AG20443 (cell line): ENCODE measurements around the gene SH3PXD2B.
"Not testable (repeated sequence)": the region's sequence is repeated elsewhere in the genome, so short reads cannot be mapped to it uniquely, and the experiment has no call there.

Source experiments
- DNase-seq: peaks from one replicate; pipeline ENCODE4 v3.0.0; 2012; ENCODE audit warnings: low spot score, mixed read lengths

SH3PXD2B gene

DNA sequence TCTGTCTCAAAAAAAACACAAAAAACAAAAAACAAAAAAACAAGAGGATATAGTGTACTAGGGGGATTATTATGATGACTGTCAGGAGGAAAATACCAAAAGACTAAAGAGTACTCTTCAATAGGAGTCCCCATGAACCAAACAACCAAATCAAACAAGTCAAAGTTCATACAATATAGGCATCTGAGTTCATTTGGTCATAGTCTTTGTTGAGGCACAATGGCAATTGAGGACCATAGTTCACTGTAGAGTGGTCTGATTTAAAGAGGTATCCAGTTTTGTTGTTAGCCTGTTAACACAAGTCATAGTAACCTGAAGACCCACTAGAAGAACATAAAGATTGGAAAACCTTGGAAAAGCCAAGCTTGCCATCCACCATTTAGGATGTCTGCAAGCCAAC, 159.5 kb downstream of the SH3PXD2B start:
- no peak for DNase-seq

GRCh38 chr5:172293745-172294342, 160.5 kb downstream of the SH3PXD2B start:
- DNase-seq, result no peak

DNA sequence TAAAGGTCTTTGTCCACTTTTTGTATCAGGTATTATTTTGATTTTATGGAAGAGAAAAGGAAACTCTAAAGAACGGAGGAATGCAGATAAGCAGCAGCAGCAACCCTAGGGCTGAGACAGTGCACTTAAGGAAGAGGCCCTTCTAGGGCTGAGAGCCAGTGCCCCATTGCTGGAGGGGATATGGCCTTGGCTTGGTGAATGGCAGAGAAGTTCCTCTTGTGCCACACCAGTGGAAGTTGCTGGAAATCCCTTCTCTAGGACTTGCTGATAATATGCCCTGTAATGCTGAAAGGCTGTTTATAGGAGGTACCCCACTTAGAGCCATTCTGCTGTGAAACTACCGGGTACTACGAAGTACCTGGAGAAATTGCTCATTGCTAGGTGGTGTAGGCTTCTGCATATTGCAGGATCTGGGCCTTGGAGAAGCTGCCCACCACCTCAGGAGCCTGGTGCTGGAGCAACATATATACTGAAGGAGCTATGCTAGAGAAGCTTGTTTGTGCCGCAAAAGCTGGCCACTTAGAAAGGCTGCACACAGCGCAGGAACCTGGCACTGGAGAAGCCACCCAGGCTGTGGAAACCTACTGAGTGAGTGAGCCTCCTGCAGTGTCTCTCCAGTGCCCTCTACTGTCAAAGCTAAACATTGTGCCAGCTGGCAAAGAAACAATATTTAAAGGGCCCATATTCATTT, 161.1 kb downstream of the SH3PXD2B start:
- DNase-seq, result peak; percentile 83

GRCh38 chr5:172291837-172292236, 162.5 kb downstream of the SH3PXD2B start:
- DNase-seq, result not testable (repeated sequence)

GRCh38 chr5:172288465-172288864, 165.9 kb downstream of the SH3PXD2B start:
- DNase-seq, result no peak

GRCh38 chr5:172287140-172287539, 167.2 kb downstream of the SH3PXD2B start:
- not testable (repeated sequence) for DNase-seq

DNA sequence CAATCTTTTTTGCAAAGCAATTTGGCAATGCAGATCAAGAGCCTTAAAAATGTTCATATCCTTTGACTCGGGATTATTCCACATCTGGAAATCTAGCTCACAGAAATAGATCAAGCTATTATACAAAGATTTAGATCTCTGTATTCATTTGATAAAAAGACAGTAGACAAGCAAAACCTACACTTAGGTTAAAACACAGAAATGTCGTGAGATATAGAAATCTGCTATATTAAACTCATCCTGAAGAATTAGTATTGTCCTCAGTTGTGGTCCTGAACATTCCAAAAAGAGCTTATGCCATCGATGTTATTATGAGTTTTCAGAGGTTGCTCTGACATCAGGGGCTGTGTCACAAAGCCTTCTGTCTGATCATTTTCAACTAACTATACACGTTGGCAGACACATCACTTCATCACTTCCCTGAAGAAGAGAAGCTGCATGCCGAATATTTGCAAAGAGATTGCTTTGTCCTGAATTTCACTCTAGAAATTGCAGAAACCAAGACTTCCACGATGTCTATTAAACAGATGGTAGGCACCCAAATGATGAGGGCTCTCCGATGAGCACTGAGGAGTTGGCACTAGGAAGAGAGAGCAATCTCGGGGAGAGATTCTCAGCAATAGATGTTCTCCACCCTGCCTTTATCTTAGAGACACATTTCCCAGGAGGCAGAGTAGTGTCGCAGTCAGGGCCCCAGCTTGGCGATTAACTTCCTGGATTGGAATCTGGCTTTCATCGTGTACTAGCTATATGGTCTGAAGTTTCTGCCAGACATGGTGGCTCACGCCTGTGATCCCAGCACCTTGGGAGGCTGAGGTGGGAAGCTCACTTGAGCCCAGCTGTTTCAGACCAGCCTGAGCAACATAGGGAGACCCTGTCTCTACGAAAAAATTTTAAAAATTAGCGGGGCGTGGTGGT, 168.8 kb downstream of the SH3PXD2B start:
- DNase-seq, result no peak

GRCh38 chr5:172284611-172284980, 169.7 kb downstream of the SH3PXD2B start:
- DNase-seq, result peak; percentile 51

DNA sequence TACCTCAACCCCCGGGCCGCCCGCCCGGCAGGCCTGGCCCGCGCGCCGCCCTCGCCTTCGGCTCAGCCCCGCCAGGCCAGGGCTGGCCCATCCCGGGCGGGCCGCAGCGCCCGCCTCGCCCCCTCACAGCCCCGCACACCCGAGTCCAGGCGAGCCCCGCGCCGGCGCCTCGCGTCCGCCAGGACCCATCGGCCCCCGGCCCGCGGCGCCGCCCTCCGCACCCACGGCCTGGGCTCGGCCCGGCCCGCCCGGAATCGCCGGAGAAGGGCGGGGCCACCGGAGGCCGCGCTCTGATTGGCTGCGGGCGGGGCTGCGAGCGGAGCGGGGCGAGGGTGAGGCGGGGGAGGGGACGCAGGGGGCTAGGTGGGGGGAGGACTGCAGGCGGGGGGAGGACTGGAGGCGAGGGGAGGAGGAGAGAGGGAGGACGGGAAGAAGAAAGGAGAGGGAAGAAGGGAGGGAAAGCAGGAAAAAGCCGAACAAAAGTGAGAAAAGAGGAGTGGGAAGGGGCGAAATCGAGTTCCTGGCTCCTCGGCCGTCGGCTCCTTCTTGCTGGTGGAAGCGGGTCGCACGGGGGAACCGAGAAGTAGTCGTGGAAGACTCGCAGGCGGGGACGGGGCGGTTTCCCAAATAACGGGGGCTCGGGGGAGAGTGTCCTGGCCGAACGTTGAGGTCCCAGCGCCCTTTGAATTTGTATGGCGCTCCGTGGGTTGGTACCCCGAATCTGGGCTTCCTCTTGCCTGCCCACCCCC, 170.3 kb downstream of the SH3PXD2B start:
- DNase-seq, result peak; percentile 97

DNA sequence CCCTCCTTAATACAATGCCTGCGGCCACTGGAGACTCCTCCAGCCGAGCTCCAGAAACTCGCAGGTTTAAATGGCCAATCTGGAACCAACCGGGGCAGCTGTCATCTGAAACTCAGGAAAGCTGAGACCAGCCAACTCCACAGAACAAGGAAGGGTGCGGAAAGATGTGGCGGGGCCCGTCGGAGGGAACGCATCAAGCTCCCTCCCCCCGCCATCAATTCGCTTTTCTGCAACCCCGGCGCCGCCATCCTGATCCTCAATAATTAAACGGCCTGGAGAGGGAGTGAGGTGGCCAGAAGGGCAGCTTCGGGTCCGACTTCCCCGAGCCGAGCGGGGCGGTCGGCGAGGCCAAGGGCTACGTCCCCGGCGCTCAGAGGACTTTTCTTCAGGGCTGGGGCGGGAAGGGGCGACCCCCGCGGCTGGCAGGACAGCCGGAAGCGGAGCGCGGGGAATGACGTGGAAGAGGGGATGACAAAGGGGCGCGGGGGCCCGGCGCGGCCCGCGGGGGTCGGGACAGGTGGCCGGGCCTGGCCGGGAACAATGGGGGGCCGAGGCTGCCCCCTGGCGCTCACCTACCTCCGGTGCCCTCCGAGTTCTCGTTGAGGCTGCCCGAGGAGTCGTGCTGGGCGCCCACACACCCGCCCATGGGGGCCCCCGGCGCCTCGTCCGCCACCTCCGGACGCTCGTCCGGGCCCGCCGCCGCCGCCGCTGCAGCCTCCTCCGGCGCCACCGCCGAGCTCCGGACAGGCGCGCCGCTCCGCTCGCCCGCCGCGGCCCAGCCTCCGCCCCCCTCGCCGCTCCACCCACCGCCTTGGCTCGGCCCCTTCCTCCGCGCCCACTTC, 171.1 kb downstream of the SH3PXD2B start, which contains the start of gene UBTD2:
UBTD2 (minus strand) TSS at position 745 of the 842 bp plus-strand sequence; CDS start at position 646, 99 bp downstream.
- DNase-seq, result peak; percentile 94

- no peak for DNase-seq
Measured at GRCh38 chr5:172282272-172283019, 171.9 kb downstream of the SH3PXD2B start.

GRCh38 chr5:172281346-172281745, 173.0 kb downstream of the SH3PXD2B start:
- DNase-seq, result no peak

- DNase-seq, result peak; percentile 29
Measured at GRCh38 chr5:172280929-172281328, 173.4 kb downstream of the SH3PXD2B start.

GRCh38 chr5:172280317-172280716, 174.0 kb downstream of the SH3PXD2B start:
- no peak for DNase-seq

DNA sequence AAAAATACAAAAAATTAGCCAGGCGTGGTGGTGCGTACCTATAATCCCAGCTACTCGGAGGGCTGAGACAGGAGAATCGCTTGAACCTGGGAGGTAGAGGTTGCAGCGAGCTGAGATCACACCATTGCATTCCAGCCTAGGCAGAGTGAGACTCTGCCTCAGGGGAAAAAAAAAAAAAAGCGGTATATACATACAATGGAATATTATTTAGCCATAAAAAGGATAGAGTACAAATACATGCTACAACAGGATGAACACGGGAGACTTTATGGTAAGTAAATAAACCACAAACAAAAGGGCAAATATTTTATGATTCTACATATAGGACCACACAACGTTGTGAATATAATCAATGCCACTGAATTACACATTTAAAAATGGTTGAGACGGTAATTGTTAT, 176.0 kb downstream of the SH3PXD2B start:
- DNase-seq, result no peak

- no peak for DNase-seq
Measured at GRCh38 chr5:172276214-172276613, 178.1 kb downstream of the SH3PXD2B start.
